ENCODE results near the gene IRAK2. TPM values are rescaled to one million over a fixed set of nuclear protein-coding genes. Genes with fewer than 3 reads are reported as not detected.

IRAK2 gene
- total RNA-seq, 1 donor from 2014 or later: 1.5 TPM

DNA sequence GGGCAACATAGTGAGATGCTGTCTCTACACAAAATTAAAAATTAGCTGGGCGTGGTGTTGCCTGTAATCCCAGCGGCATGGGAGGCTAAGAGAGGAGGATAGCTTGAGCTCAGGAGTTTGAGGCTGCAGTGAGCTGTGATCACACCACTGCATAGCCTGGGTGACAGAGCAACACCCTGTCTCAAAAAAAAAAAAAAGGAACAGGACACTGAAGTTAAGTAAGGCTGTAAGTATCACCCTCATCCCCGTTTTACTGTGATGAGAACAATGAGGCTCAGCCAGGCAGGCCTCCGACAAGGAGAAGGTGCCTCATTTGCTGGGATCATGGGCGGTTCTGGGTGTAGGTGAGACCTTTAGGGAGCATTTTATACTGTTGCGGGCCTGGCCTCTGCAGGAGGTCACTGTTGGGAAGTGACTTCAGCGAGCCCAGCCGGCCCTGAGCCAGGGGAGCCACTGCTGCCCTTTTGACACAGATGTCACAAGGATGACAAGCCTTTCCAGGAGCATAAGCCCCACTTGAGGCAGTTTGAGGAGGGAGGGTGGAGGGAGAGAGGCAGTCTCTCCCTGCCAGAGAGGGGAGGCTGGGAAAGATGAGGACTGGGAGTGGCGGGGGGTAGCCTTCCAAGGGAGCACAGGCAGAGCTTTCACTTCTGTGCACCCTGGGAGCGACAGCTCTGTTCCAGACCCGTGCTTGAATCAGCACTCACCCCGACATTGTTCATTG lies 30.8 kb downstream of the IRAK2 start:
- DNase-seq (ENCODE audit: extremely low spot score, unreplicated experiment): no peak
- peaks cover 70% of the 10 kb centered on the region for H3K4me1 Mint-ChIP-seq (ENCODE audit: unreplicated experiment)
- TF ChIP-seq, protein P1, sequence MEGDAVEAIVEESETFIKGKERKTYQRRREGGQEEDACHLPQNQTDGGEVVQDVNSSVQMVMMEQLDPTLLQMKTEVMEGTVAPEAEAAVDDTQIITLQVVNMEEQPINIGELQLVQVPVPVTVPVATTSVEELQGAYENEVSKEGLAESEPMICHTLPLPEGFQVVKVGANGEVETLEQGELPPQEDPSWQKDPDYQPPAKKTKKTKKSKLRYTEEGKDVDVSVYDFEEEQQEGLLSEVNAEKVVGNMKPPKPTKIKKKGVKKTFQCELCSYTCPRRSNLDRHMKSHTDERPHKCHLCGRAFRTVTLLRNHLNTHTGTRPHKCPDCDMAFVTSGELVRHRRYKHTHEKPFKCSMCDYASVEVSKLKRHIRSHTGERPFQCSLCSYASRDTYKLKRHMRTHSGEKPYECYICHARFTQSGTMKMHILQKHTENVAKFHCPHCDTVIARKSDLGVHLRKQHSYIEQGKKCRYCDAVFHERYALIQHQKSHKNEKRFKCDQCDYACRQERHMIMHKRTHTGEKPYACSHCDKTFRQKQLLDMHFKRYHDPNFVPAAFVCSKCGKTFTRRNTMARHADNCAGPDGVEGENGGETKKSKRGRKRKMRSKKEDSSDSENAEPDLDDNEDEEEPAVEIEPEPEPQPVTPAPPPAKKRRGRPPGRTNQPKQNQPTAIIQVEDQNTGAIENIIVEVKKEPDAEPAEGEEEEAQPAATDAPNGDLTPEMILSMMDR (IDR thresholded peaks at IDR 0.05): no peak
- peak overlapping the region; percentile 97 for H3K27ac Mint-ChIP-seq (ENCODE audit: unreplicated experiment)
- no peak overlapping the region for H3K4me3 Mint-ChIP-seq (ENCODE audit: unreplicated experiment)
- no peaks in the 10 kb centered on the region for H3K27me3 Mint-ChIP-seq (ENCODE audit: unreplicated experiment)
- H3K9me3 Mint-ChIP-seq (ENCODE audit: unreplicated experiment): no peaks in the 10 kb centered on the region
- H3K36me3 Mint-ChIP-seq (ENCODE audit: unreplicated experiment): peaks cover under 1% of the 10 kb centered on the region

DNA sequence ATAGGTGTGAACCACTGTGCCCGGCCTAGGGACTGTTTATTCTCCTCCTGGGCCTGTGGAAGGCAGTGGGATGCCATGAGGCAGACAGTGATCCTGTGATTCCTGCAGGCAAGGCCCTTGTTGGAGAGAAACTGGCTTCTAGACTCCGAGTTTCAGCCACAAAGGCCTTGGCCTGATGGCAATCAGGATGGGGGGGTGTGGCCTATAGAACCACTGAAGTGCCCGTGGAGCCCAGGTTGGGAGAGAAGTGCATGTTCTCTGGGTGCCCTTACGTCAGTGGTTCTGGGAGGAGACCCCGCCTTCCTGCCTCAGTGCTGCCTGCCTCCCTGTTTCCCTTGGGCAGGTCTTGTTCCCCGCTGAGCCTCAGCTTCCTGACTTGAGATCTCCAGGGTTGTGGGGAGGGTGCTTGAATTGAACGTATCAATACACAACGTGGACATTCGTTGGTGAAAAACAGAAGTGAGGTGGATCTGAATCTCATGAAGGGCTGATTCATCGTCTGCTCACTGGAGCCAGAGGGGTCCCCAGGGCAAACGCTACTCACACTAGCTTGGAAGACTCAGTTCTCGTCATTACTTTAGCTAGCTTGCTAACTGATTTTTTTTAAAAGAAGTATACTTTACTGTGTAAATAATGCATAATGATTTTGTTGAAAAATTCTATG lies 31.8 kb downstream of the IRAK2 start:
- TF ChIP-seq, protein P1 (IDR thresholded peaks at IDR 0.05): no peak
- Mint-ChIP-seq H3K4me3 (ENCODE audit: unreplicated experiment) (no peak overlapping the region), H3K4me1 (ENCODE audit: unreplicated experiment) (peaks cover 63% of the 10 kb centered on the region), H3K27ac (ENCODE audit: unreplicated experiment) (peak overlapping the region; percentile 93), H3K27me3 (ENCODE audit: unreplicated experiment) (no peaks in the 10 kb centered on the region), H3K36me3 (ENCODE audit: unreplicated experiment) (peaks cover 4% of the 10 kb centered on the region), H3K9me3 (ENCODE audit: unreplicated experiment) (no peaks in the 10 kb centered on the region)
- no peak for DNase-seq (ENCODE audit: extremely low spot score, unreplicated experiment)

DNA sequence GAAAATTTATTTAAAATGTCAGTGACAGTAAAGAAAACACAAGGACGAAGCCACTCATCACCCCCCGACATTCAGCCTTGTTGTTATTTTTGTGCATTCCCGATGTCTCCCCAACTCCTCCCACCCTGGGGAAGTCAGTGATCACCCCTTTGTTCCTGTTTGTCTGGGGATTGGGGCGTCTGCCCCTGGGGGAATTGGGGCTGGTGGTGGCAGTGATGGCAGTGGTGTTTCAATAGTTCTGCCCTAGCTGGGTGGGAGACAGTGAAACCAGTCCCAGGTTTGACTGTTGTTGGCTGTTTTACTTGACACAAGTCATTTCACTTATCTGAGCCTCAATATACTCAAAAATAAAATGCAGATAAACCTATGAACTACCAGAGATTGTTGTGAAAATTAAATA lies 33.5 kb downstream of the IRAK2 start:
- TF ChIP-seq, protein P1 (IDR thresholded peaks at IDR 0.05): no peak
- Mint-ChIP-seq H3K9me3 (ENCODE audit: unreplicated experiment) (no peaks in the 10 kb centered on the region), H3K36me3 (ENCODE audit: unreplicated experiment) (peaks cover 4% of the 10 kb centered on the region), H3K4me3 (ENCODE audit: unreplicated experiment) (no peak overlapping the region), H3K4me1 (ENCODE audit: unreplicated experiment) (peaks cover 46% of the 10 kb centered on the region), H3K27ac (ENCODE audit: unreplicated experiment) (no peak overlapping the region), H3K27me3 (ENCODE audit: unreplicated experiment) (no peaks in the 10 kb centered on the region)
- no peak for DNase-seq (ENCODE audit: extremely low spot score, unreplicated experiment)

DNA sequence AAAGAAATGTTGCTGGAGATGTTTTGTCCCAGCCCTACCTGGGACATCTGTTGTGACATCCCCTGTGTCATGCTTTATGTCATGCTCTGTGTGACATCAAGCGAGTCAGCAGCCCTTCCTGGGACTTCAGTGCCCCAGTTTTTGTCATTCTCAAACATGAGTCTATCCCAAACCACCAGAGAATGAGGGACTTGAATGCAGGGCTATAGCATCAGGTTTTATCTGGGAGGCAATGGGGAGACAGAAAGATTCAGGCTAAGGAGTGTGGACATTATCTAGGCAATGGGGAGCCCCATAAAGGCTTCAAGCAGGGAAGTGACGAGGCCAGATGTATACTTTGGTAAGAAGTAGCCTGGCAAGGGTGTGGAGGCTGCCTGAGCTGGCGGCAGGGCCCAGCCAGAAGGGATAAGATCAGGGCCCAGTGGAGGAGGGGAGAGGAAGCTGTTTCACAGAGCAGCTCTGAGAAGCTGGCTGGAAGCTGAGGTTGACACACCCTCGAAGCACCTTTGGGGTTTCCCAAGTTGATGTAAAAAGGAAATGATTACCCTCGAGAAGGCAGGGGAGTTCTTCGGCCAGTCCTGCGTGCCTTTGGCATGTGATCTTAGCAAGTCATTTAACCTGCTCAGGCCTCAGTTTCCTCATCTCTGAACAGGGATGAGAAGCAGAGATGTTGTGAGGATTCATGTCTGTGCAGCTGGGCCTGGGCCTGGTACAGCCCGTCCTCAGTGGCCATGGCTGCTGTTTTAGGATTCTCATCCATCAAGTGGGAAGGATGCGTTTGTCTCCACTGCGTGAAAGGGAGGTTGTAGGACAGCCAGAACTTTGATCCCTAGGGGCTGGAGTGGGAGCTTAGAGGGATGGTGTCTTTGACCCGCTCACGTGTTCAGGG lies 34.3 kb downstream of the IRAK2 start:
- Mint-ChIP-seq H3K4me1 (ENCODE audit: unreplicated experiment) (peaks cover 38% of the 10 kb centered on the region), H3K36me3 (ENCODE audit: unreplicated experiment) (peaks cover 4% of the 10 kb centered on the region), H3K27ac (ENCODE audit: unreplicated experiment) (no peak overlapping the region), H3K9me3 (ENCODE audit: unreplicated experiment) (no peaks in the 10 kb centered on the region), H3K27me3 (ENCODE audit: unreplicated experiment) (no peaks in the 10 kb centered on the region), H3K4me3 (ENCODE audit: unreplicated experiment) (no peak overlapping the region)
- DNase-seq (ENCODE audit: extremely low spot score, unreplicated experiment): no peak
- TF ChIP-seq, protein P1 (IDR thresholded peaks at IDR 0.05): no peak
